ENCODE results near the gene NAALADL2.

DNA sequence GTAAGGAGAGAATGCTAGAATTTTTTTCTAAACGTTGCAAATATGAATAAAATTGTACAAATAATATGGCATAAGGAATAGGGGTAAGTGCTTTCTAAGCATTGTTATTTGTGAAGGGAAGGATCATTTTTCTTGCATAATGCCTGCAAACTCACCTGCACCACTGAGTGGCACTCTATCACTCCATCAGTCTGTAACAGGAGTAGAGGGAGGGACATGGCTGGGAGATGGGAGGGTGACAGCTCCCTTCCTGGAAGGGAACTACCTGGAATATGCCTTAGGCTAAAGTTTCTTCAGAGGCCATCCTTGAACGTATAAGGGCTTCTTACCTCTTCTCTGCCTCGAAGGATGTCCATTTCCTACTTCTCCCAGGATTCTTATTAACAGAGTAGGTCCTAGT is 3.0 kb downstream of the NAALADL2 start:
- TF ChIP-seq, protein P1, sequence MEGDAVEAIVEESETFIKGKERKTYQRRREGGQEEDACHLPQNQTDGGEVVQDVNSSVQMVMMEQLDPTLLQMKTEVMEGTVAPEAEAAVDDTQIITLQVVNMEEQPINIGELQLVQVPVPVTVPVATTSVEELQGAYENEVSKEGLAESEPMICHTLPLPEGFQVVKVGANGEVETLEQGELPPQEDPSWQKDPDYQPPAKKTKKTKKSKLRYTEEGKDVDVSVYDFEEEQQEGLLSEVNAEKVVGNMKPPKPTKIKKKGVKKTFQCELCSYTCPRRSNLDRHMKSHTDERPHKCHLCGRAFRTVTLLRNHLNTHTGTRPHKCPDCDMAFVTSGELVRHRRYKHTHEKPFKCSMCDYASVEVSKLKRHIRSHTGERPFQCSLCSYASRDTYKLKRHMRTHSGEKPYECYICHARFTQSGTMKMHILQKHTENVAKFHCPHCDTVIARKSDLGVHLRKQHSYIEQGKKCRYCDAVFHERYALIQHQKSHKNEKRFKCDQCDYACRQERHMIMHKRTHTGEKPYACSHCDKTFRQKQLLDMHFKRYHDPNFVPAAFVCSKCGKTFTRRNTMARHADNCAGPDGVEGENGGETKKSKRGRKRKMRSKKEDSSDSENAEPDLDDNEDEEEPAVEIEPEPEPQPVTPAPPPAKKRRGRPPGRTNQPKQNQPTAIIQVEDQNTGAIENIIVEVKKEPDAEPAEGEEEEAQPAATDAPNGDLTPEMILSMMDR (IDR thresholded peaks at IDR 0.05): peak in 4 of 6 experiments; percentile 11 to 63 (median 42)
- TF ChIP-seq POLR2A (IDR thresholded peaks at IDR 0.05): no peak
